KMS-11 (cell line): ENCODE data around the gene TXNDC12.
"Not testable (repeated sequence)": the region's sequence is repeated elsewhere in the genome, so short reads cannot be mapped to it uniquely, and the experiment has no call there.

Experiments used
- H2AFZ ChIP-seq: fragments of 200-600 bp; sonication (generic); 2 replicates; pipeline ENCODE4 v1.6.1; 2016; ENCODE audit warnings: antibody characterized with exemption, mixed run types, low read depth
- H3K27ac ChIP-seq: fragments of 200-600 bp; sonication (generic); 2 replicates; pipeline ENCODE4 v1.6.1; 2016; ENCODE audit warnings: mild to moderate bottlenecking, mixed run types
- H3K27me3 ChIP-seq: fragments of 200-600 bp; sonication (generic); 2 replicates; pipeline ENCODE4 v1.6.1; 2017; ENCODE audit warnings: mild to moderate bottlenecking, low read depth, mixed run types, moderate library complexity; ENCODE audit not compliant: insufficient read depth
- H3K36me3 ChIP-seq: fragments of 200-600 bp; sonication (generic); 2 replicates; pipeline ENCODE4 v1.6.1; 2017; ENCODE audit warnings: mild to moderate bottlenecking, mixed run types; ENCODE audit not compliant: insufficient read depth
- H3K4me1 ChIP-seq: fragments of 200-600 bp; sonication (generic); 2 replicates; pipeline ENCODE4 v1.6.1; 2016; ENCODE audit warnings: mild to moderate bottlenecking, low read depth, mixed run types; ENCODE audit not compliant: poor library complexity, severe bottlenecking
- H3K4me2 ChIP-seq: fragments of 200-600 bp; sonication (generic); 2 replicates; pipeline ENCODE4 v1.7.0; 2016; ENCODE audit warnings: mild to moderate bottlenecking, mixed run types
- H3K4me3 ChIP-seq: fragments of 200-600 bp; sonication (generic); IDR thresholded peaks from 2 replicates; pipeline ENCODE4 v1.6.1; 2017; ENCODE audit warnings: low read depth, low read length, mixed read lengths; ENCODE audit not compliant: insufficient read depth
- H3K79me2 ChIP-seq: fragments of 200-600 bp; sonication (generic); 2 replicates; pipeline ENCODE4 v1.6.1; 2016; ENCODE audit warnings: low read depth, mixed run types; ENCODE audit not compliant: insufficient read depth
- H3K9ac ChIP-seq: fragments of 200-600 bp; sonication (generic); 2 replicates; pipeline ENCODE4 v1.6.1; 2016; ENCODE audit warnings: mild to moderate bottlenecking, mixed run types
- H4K20me1 ChIP-seq: fragments of 200-600 bp; sonication (generic); 2 replicates; pipeline ENCODE4 v1.6.1; 2016; ENCODE audit warnings: mild to moderate bottlenecking, mixed run types; ENCODE audit not compliant: insufficient read depth
- TF ChIP-seq, protein P1 (sequence below): fragments of 200-600 bp; sonication (generic); conservative IDR thresholded peaks from 2 replicates; pipeline ENCODE4 v1.6.1; 2017; ENCODE audit warnings: low read depth, mild to moderate bottlenecking, antibody characterized with exemption, low read length, moderate library complexity, mixed read lengths

The TXNDC12 gene

GRCh38 chr1:52007215-52008002, 47.6 kb downstream of the TXNDC12 start:
- H2AFZ ChIP-seq = no peak overlapping the region
- no peak overlapping the region for H3K27ac ChIP-seq
- no peak overlapping the region for H3K9ac ChIP-seq

GRCh38 chr1:52006081-52006553, 48.9 kb downstream of the TXNDC12 start:
- H4K20me1 ChIP-seq, H3K36me3 ChIP-seq, H3K4me1 ChIP-seq, H3K9ac ChIP-seq, H3K4me3 ChIP-seq, H3K27ac ChIP-seq, H3K27me3 ChIP-seq, H3K4me2 ChIP-seq, H3K79me2 ChIP-seq, H2AFZ ChIP-seq: not testable (repeated sequence)

More at GRCh38 chr1:52007215-52008002, 47.6 kb downstream of the TXNDC12 start:
- Histone ChIP-seq H3K4me3 (no peak overlapping the region), H3K36me3 (no peaks in the 10 kb centered on the region), H3K27me3 (no peaks in the 10 kb centered on the region), H4K20me1 (no peaks in the 10 kb centered on the region), H3K79me2 (no peaks in the 10 kb centered on the region), H3K4me1 (no peaks in the 10 kb centered on the region), H3K4me2 (no peak overlapping the region)
- TF ChIP-seq, protein P1, sequence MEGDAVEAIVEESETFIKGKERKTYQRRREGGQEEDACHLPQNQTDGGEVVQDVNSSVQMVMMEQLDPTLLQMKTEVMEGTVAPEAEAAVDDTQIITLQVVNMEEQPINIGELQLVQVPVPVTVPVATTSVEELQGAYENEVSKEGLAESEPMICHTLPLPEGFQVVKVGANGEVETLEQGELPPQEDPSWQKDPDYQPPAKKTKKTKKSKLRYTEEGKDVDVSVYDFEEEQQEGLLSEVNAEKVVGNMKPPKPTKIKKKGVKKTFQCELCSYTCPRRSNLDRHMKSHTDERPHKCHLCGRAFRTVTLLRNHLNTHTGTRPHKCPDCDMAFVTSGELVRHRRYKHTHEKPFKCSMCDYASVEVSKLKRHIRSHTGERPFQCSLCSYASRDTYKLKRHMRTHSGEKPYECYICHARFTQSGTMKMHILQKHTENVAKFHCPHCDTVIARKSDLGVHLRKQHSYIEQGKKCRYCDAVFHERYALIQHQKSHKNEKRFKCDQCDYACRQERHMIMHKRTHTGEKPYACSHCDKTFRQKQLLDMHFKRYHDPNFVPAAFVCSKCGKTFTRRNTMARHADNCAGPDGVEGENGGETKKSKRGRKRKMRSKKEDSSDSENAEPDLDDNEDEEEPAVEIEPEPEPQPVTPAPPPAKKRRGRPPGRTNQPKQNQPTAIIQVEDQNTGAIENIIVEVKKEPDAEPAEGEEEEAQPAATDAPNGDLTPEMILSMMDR = no peak

DNA sequence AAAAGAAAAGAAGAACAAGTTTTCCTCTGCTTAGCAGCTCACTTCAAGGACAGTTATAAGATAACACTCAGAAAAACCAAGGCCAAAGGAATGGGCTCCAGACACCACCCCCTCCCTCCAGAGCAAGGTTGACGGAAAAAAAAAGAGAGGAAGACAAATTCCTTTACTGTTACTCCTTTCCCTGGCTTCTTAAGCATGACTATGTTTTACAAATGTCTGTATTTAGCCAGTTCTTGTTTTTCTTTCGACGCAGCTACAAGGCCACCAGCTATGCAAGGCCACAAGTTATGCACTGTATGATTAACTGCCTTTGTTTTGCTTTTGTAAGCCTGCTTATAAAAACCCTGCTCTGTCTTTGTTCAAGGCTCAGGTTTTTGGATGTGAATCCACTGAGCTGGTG, 49.4 kb downstream of the TXNDC12 start:
- not testable (repeated sequence) for H3K9ac ChIP-seq, H3K36me3 ChIP-seq, H3K79me2 ChIP-seq, H2AFZ ChIP-seq, H3K4me1 ChIP-seq, H3K27me3 ChIP-seq, H4K20me1 ChIP-seq, H3K4me2 ChIP-seq, H3K4me3 ChIP-seq, H3K27ac ChIP-seq

DNA sequence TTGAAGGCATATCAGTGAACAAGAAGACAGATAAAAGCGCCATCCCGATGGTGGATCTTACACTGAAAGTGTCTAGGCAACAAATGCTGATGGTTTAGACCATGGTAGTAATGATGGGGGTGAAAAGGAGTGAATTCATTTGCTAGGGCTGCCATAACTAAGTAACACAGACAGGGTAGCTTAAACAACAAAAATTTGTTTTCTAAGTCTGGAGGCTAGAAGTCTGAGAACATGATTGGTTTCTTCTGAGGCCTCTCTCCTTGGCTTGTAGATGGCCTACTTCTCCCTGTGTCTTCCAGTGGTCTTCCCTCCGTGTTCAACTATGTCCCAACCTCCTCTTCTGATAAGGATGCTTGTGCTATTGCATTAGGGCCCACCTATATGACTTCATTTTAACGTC, 51.1 kb downstream of the TXNDC12 start:
- Histone ChIP-seq H3K4me3 (no peak overlapping the region), H3K4me2 (no peak overlapping the region), H2AFZ (no peak overlapping the region), H3K4me1 (peaks cover 4% of the 10 kb centered on the region), H4K20me1 (no peaks in the 10 kb centered on the region), H3K27ac (no peak overlapping the region), H3K9ac (no peak overlapping the region), H3K79me2 (no peaks in the 10 kb centered on the region), H3K27me3 (no peaks in the 10 kb centered on the region), H3K36me3 (no peaks in the 10 kb centered on the region)
- TF ChIP-seq, protein P1 = no peak

- Histone ChIP-seq H3K79me2 (no peaks in the 10 kb centered on the region), H3K4me2 (no peak overlapping the region), H3K9ac (no peak overlapping the region), H3K36me3 (no peaks in the 10 kb centered on the region), H4K20me1 (no peaks in the 10 kb centered on the region), H3K4me3 (no peak overlapping the region), H3K27me3 (no peaks in the 10 kb centered on the region), H3K27ac (no peak overlapping the region), H2AFZ (no peak overlapping the region), H3K4me1 (peaks cover 4% of the 10 kb centered on the region)
- TF ChIP-seq, protein P1 = peak; percentile 100
These were observed 52.7 kb downstream of the TXNDC12 start for GRCh38 chr1:52002038-52002917.
